NCI-H187 (cell line): Measurements from ENCODE around the gene PTPRA.
"Not testable (repeated sequence)": the region's sequence is repeated elsewhere in the genome, so short reads cannot be mapped to it uniquely, and the experiment has no call there.

ENCODE experiments used
- DNase-seq, 2 experiments: peaks; one replicate each; lab custom pipeline; 2025; lab: John Stamatoyannopoulos, UW

The PTPRA gene

DNA sequence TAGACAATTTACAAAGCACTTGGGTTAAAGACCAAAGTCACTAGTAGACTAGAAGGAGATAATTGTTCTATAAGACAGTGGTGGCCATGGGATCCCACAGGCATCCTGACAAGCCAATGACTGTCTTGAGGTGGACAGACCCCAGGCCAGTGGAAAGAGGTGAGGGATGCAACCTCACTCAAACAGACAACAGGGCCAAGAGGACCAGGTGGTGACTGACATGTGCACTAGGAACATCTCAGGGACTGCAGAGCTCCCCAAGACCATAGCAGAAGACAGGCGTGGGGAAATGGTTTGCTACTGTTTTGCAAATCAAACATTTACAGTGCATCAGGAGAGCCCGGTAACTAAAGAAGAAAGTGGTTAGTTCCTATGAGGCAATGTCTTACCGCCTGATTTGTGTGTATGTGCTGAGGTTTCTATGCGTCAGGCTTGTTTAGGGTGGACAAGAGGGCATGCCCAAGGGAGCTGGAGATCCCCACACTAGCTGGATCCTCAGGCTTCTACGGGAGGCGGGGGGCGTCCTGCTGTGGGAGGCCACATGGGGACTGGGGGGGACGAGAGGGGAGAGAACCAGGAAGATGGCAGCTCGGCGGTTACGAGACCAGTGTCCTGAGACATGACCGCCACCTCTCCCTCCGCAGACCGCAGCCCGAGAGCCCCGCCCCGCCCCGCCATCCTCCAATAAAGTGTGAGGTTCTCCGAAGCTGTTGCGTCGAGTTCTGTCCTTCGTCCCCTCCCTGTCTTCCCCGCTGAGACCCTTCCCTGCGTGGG, 171.9 kb downstream of the PTPRA start:
- DNase-seq: peak in 1 of 2 experiments; percentile 70

DNA sequence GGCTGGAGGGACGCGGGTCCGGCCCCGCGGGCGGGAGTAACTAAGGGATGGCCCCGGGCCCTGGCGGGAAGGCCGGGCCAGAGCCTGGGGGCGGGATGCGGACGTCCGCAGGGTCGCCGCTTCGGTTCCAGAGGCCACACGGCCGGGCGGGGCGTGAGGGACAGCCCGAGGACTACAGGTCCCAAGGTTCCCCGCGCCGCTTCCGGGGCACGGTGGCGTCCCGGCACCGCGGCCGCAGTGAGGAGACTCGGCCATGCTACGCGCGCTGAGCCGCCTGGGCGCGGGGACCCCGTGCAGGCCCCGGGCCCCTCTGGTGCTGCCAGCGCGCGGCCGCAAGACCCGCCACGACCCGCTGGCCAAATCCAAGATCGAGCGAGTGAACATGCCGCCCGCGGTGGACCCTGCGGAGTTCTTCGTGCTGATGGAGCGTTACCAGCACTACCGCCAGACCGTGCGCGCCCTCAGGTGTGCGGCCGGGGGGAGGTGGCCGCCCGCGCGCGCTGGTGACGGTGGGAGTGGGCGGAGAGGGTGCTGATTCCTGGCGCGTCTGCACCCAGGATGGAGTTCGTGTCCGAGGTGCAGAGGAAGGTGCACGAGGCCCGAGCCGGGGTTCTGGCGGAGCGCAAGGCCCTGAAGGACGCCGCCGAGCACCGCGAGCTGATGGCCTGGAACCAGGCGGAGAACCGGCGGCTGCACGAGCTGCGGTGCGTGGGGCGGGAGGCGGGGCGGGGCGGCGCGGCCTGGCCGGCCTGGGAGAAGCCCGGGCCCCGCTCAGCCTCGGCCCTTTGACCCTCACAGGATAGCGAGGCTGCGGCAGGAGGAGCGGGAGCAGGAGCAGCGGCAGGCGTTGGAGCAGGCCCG, 172.8 kb downstream of the PTPRA start, which contains the start of gene MRPS26:
Gene MRPS26, plus strand, starts transcription at position 237 of the 861 bp plus-strand sequence. Its CDS starts 17 bp downstream, at position 254.
- peak; percentile 75 to 79 for DNase-seq

DNA sequence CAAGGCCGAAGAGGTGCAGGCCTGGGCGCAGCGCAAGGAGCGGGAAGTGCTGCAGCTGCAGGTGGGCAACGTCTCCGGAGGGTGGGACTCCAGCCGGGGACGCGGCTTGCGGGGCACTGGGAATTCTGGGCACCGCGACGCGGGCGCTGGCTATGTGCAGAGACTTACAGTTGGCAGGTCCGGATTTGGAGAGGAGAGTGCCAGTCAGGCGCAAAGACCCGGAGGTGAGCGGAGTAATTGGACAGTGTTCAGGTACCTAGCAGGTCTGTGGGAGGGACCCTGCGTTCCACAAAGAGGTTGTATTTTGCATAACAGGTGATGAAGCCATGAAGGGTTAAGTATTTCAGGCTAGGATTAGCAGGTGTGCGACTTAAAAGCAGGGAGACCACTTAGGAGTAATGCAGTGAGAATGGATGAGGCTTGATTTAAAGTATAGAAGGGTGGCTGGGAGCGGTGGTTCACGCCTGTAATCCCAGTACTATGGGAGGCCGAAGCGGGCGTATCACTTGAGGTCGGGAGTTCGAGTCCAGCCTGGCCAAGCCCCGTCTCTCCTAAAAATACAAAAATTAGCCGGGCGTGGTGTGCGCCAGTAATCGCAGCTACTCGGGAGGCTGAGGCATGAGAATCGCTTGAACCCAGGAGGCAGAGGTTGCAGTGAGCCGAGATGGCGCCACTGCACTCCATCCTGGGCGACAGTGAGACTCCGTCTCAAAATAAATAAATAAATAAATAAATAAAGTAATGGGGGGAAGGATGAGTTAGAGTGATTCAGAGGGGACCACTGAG, 173.6 kb downstream of the PTPRA start:
- peak; percentile 72 for DNase-seq

DNA sequence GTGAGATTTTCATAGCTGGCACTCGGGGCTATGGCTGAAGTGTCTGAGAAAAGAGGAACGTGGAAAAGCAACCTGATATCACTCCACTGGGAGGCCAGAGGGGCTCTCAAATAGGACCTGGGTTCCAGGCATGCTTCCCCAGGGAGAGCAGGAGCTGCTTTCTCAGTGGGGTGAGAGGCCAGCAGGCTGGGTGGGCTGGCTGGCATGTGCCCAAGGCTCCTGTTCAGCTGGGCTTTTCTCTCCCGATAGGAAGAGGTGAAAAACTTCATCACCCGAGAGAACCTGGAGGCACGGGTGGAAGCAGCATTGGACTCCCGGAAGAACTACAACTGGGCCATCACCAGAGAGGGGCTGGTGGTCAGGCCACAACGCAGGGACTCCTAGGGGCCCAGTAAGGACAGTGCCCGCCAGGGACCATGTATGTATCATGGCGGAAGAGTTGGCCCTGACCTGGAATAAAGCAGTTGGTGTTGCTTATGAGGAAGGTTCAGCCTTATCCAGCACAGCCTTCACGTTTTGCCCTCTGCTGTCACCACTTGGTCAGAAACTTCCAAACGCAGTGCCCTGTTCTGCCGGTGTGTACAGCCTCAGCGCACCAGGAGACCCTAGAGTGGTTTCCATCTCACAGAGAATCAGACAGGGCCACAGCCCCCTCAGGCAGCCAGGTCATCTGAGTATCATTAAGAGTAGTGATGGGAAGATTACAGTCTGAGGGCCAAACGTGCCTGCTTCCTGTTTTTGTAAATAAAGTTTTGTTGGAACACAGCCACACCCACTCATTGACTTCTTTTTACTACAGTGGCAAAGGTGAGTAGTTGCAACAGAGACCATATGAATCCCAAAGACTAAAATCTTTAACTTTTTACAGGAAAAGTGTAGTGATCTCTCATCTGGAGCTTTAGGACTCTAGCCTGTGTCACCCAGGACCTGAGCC, 174.5 kb downstream of the PTPRA start:
- no peak for DNase-seq

DNA sequence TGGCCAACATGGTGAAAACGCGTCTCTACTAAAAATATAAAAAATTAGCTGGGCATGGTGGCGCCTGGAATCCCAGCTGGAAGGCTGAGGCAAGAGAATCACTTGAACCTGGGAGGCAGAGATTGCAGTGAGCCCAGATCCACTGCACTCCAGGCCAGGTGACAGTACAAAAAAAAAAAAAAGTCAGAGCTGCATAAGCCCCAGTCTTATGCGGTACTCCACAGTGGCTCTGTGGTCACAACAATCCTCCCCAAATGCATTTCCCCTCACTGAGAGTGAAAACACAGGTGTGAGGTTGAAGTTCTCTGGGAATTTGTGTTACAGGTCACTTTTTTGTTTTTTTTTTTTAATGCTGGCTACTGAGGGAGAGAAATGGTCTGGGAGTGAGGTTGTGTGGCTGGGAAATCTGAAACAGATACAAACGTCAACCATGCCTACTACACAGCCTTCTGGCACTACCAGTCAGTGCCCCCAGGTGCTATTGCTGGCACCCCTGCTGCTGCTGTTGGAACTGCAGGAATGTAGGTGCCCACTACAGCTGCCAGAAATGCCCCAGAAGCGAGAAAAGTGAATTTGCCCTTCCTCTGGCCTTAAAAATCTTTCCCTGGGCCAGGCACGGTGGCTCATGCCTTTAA, 178.2 kb downstream of the PTPRA start:
- DNase-seq: no peak

DNA sequence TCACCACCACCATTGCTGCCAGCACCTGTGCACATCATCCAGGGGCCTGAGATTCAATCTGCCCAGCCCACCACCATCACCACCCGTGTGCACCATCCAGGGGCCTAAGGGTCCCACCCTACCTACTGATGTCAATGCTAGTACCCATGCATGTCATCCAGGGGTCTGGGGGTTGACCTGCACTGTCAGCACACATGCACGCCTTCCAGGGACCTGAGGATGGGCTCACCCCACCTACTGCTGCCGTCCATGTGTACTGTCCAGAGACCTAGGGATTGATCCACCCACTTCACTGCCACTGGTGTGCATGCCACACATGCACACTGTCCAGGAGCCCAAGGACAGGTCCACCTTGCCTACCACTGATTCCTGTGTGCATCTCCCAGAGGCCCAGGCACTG, 186.2 kb downstream of the PTPRA start:
- no peak for DNase-seq

DNA sequence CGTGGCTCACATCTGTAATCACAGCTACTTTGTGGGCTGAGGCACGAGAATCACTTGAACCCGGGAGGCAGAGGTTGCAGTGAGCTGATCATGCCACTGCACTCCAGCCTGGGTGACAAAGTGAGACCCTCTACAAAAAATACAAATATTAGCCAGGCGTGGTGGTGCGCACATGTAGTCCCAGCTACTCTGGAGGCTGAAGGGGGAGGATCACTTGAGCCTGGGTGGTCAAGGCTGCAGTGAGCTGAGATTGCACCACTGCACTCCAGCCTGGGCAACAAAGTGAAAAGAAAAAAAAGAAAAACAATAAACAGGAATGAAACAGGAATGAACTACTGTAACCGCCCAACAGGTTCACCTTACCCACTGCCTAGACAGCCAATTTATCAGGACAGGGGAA, 190.8 kb downstream of the PTPRA start:
- not testable (repeated sequence) for DNase-seq

DNA sequence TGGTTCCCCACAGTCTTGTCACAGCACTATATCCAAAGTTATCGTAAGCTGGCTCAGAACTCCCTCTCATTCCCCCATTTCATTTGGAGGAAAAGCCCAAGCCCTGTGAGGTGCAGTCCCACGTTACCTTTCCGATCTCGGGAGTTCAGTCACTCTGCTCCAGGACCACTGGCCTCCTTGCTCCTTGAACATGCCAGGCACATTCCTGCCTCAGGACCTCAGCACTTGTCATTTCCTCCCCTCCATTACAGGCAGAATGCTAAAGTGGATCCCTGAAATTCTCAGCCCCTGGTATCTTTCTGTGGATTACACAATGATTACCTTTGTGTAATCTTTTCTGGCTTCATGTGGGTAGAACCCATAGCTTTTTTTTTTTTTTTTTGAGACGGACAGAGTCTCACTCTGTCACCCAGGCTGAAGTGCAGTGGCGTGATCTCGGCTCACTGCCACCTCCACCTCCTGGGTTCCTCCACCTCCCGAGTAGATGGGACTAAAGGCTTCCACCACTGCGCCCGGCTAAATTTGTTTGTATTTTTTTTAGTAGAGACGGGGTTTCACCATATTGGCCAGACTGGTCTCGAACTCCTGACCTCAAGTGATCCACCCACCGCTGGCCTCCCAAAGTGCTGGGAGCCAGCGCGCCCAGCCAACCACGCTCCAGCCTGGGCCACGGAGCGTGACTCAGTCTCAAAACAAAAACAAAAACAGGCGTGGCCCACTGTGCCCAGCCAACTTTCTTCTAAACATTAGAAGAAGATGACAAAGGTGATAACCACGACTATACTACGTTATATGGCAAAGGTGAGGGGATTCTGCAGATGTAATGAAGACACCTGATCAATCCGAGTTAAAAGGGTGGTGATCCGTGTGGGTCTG, 194.1 kb downstream of the PTPRA start:
- DNase-seq: no peak

DNA sequence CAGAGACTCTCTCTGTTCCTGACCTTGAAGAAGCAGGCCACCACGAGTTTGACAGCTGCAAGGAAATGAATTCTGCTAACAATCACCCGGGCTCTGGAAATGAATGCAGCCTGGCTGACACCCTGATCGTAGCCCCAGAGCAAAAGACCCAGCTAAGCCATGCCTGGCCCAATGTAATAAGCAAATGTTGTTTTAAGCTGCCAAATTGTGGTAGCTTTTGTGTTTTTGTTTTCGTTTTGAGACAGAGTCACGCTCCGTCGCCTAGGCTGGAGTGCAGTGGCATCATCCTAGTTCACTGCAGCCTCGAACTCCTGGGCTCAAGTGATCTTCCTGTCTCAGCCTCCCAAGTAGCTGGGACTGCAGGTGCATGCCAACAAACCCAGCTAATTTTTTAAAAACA, 194.8 kb downstream of the PTPRA start:
- DNase-seq: no peak

DNA sequence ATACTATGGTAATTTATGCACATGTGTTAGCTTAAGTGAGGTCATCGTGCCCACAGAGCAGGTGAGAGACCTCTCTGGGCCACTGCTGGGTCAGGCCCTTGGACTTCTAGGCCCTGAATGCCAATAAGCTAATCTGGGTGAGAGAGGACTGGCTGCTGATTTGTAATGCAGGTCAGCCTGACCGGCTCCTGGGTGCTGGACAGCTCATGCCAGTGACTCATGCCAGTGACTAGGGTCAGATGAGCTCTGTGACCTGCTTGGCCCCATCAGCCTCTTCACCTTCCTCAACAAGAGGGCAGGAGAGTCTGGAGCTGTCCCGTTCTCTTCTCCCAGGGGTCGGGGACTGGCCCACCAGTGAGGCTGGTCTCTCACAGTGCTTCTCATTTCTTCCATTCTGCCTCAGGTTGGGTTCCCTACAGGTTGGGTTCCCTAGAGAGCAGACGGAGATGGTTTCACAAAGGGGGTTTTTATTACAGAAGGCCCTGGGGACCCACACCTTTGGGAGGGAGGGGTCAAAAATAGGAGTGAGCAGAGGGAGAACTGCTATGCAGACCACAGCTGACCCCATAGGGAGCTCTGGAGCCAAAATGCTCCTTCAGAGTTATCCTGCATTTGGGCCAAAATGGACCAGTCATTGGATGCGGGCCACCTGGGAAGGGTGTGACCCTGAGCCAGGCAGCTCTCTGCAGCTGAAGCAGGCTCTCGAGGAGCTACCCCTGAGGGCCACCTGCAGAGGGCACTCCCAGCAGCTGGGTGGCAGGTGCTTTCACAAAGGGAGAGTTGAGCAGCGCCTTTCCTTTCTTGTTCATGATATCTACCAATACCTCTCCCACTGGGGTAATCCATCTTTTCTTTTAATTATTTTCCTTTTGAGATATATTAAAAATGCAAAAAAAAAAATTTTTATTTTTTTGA, 196.0 kb downstream of the PTPRA start:
- peak; percentile 27 to 73 for DNase-seq

DNA sequence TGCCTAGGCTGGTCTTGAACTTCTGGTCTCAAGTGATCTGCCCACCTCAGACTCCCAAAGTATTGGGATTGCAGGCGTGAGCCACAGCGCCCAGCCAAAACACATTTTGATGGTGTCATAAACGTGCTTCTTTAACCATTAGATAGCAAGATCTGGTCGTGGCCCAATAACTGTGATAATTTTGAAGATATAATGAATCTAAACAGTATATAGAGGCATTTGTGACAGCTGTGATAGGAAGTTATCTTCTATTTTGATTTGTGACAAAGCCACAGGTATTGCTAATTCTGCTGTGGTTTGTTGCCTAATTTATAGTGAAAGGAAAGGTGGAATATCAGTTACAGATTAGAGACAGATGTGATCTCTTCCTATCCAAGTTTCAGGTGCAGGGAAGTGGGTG, 197.4 kb downstream of the PTPRA start:
- DNase-seq: no peak

DNA sequence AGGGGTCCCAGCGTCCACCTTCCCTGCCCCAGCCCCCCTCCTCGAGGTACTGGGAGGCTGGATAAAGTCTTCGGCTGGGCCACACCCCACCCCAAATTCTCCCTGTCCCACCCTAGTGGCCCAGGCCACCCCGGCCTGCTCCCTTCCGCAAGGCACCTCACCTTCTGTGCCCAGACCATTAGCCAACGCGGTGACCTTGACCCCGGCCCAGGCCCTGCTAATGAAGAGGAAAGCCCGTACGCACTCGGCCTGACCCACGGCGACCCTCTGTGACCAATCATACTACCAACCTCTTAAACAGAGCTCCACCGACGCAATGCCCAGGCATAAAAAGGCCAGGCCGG, 198.0 kb downstream of the PTPRA start:
- no peak for DNase-seq

DNA sequence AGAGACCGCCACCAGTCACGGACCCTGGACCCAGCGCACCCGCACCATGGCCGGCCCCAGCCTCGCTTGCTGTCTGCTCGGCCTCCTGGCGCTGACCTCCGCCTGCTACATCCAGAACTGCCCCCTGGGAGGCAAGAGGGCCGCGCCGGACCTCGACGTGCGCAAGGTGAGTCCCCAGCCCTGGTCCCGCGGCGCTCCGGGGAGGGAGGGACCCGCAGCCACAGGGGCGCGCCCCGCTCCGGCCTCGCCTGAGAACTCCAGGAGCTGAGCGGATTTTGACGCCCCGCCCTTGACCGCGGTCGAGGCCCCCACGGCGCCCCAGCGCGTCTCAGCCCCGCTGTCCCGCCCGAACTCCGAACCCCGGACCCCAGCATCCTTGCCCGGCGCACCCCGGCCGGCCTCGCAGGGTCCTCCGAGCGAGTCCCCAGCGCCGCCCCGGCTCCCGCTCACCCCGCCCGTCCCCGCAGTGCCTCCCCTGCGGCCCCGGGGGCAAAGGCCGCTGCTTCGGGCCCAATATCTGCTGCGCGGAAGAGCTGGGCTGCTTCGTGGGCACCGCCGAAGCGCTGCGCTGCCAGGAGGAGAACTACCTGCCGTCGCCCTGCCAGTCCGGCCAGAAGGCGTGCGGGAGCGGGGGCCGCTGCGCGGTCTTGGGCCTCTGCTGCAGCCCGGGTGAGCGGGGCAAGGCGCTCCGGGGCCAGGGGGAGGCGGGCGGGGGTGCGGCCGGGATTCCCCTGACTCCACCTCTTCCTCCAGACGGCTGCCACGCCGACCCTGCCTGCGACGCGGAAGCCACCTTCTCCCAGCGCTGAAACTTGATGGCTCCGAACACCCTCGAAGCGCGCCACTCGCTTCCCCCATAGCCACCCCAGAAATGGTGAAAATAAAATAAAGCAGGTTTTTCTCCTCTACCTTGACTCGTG, 198.6 kb downstream of the PTPRA start, which contains the start of gene OXT:
Gene OXT, plus strand, starts transcription at position 11 of the 920 bp plus-strand sequence. Its CDS starts 36 bp downstream, at position 47.
- no peak for DNase-seq

DNA sequence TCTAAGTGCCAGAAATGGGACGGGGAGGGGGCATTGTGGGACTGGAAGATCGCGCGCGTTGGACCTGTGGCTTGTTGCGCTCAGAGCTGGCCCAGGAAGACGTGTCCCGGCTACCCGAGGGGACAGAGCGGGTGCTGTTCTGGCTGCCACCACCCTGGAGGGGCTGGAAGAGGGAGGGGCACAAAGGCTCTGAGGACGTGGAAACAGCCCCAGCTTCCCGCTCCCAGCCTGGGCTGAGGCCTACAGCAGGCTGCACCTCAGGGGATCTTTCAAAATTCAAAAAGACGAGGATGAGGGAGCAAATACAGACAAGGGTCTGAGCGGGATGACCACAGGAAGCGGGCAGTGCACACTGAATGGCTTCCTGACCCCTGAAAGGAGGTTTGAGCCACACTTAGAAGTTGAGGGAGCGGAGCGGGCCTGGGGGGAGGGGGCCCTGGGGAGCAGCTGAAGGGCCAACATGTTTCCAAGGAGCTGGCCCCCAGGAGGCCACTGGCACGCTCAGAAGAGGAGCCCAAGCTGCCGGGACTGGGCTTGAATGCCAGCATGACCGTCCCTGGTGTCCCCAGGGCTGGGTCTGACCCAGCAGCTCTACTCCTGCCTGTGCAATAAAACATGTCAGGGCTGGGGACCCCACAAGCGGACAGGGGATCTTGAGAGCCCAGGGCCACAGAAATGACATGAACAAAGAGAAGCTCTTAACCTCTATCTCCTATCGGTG, 199.4 kb downstream of the PTPRA start:
- DNase-seq: no peak

DNA sequence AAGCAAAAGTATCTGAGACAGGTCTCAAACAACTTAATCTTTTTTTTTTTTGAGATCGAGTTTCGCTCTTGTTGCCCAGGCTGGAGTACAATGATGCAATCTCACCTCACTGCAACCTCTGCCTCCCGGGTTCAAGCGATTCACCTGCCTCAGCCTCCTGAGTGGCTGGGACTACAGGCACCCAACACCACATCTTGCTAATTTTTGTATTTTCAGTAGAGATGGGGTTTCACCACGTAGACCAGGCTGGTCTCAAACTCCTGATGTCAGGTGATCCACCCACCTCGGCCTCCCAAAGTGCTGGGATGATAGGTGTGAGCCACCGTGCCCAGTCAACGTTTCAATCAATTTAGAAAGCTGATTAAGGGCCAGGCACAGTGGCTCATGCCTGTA, 200.0 kb downstream of the PTPRA start:
- not testable (repeated sequence) for DNase-seq

DNA sequence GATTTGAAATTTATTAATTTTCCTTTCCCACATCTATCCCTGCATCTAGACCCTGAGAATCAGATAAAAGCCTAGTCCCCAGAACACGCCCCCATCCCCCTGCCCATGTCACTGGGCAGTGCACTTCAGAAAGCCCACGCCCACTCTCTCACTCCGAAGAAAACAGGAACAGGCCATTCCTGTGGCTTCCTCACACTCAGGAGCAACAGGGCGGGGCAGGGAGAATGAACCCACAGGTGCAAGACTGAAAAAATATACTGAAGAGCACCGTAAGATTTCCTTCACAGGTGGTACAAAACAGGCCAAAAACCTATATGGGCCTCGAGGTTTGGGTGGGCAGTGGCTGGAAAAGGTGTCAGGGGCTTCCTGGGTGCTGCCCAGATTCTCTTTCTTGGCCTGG, 201.5 kb downstream of the PTPRA start:
- DNase-seq: peak in 1 of 2 experiments; percentile 45

DNA sequence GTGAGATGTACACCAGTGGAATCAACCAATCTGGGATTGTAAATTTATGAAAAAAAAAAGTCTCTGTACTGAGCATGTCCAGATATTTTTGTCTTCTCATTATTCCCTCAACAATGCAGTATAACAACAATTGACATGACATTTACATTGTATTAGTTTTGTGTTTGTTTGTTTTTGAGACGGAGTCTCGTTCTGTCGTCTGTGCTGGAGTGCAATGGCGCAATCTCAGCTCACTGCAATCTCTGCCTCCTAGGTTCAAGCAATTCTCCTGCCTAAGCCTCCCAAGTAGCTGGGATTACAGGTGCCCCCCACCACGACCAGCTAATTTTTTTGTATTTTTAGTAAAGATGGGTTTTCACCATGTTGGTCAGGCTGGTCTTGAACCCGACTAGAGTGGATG, 202.0 kb downstream of the PTPRA start:
- DNase-seq: not testable (repeated sequence)
